Measurements from ENCODE around the gene GNMT. TPM values are rescaled to one million over a fixed set of nuclear protein-coding genes. Genes with fewer than 3 reads are reported as not detected.
A peak's percentile ranks its signal among the peaks of the same experiment; 100 is the strongest.

GNMT gene
- total and polyA plus RNA-seq, 2 experiments from 2014 or later = 0.21 to 1.3 TPM

DNA sequence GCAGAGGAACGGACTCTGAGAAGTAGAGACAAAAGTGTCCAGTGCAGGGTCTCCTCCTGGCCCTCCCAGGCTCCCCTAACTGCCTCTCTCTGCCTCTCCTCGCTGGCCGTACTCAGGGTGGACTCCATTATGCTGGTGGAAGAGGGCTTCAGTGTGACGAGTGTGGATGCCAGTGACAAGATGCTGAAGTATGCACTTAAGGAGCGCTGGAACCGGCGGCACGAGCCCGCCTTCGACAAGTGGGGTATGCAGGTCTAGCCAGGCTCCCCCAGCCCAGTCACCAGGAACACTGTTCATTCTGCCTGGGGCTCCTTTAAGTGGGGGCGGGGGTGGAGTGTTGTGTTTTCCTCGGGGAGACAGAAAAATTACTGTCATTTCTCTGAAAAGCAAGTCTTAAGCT lies 1.5 kb downstream of the GNMT start:
- Histone ChIP-seq H3K36me3 (no peaks in the 10 kb centered on the region), H3K4me3 (no peak overlapping the region), H3K9me3 (ENCODE audit: low read depth) (no peaks in the 10 kb centered on the region), H3K27ac (no peak overlapping the region), H3K27me3 (peaks cover 16% of the 10 kb centered on the region), H3K4me1 (ENCODE audit: low read depth) (peaks cover 4% of the 10 kb centered on the region)
- TF ChIP-seq, protein P1, sequence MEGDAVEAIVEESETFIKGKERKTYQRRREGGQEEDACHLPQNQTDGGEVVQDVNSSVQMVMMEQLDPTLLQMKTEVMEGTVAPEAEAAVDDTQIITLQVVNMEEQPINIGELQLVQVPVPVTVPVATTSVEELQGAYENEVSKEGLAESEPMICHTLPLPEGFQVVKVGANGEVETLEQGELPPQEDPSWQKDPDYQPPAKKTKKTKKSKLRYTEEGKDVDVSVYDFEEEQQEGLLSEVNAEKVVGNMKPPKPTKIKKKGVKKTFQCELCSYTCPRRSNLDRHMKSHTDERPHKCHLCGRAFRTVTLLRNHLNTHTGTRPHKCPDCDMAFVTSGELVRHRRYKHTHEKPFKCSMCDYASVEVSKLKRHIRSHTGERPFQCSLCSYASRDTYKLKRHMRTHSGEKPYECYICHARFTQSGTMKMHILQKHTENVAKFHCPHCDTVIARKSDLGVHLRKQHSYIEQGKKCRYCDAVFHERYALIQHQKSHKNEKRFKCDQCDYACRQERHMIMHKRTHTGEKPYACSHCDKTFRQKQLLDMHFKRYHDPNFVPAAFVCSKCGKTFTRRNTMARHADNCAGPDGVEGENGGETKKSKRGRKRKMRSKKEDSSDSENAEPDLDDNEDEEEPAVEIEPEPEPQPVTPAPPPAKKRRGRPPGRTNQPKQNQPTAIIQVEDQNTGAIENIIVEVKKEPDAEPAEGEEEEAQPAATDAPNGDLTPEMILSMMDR (IDR thresholded peaks at IDR 0.05; ENCODE audit: low read depth, low read length) = no peak
- no peak for DNase-seq (ENCODE audit: low read depth in 1 of 2, low spot score in 1 of 2)

DNA sequence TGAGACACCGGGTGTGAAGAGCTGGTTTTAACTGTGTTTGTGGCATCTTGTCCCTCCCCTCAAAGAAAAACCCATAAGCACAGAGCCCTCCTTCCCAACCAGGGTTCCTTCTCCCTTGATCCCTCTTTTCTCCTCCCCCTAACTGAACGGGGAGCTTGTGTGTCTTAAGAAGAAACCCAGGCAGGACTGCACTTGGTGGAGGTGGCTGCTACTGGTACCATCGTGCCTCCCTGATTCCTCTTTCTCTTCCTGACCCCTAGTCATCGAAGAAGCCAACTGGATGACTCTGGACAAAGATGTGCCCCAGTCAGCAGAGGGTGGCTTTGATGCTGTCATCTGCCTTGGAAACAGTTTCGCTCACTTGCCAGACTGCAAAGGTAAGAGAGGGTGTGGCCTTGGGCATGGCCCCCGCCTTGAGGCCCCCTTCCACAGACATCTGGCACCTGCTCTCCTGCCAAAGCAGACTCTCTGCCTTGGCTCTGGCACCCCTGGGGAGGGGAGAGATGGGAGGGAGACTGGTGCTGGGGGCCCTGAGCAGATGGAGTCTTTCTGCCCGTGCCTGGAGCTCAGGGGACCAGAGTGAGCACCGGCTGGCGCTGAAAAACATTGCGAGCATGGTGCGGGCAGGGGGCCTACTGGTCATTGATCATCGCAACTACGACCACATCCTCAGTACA lies 2.1 kb downstream of the GNMT start:
- Histone ChIP-seq H3K4me3 (no peak overlapping the region), H3K36me3 (no peaks in the 10 kb centered on the region), H3K4me1 (ENCODE audit: low read depth) (peaks cover 4% of the 10 kb centered on the region), H3K9me3 (ENCODE audit: low read depth) (no peaks in the 10 kb centered on the region), H3K27me3 (peaks cover 16% of the 10 kb centered on the region), H3K27ac (no peak overlapping the region)
- DNase-seq (ENCODE audit: low read depth in 1 of 2, low spot score in 1 of 2) = no peak
- TF ChIP-seq, protein P1 (IDR thresholded peaks at IDR 0.05; ENCODE audit: low read depth, low read length) = no peak

DNA sequence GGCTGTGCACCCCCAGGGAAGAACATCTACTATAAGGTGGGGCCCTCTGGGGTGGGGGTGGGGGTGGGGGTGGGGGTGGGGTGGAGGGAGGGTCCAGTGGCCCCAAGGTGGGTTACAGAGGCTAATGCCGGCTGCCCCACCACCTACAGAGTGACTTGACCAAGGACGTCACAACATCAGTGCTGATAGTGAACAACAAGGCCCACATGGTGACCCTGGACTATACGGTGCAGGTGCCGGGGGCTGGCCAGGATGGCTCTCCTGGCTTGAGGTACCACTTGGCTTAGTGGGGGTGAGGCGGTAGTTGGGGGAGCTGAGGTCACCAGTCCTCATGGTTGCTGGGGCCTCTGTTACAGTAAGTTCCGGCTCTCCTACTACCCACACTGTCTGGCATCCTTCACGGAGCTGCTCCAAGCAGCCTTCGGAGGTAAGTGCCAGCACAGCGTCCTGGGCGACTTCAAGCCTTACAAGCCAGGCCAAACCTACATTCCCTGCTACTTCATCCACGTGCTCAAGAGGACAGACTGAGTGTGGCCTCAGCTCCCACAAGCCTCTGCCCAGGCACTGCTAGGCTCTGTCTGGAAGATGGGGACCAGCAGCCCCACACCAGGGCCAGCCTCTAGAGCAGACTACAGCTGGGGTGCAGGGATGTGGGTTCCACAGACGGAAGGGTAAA lies 2.8 kb downstream of the GNMT start:
- Histone ChIP-seq H3K9me3 (ENCODE audit: low read depth) (no peaks in the 10 kb centered on the region), H3K27me3 (peaks cover 16% of the 10 kb centered on the region), H3K4me1 (ENCODE audit: low read depth) (peaks cover 4% of the 10 kb centered on the region), H3K27ac (no peak overlapping the region), H3K36me3 (no peaks in the 10 kb centered on the region), H3K4me3 (no peak overlapping the region)
- TF ChIP-seq, protein P1 (IDR thresholded peaks at IDR 0.05; ENCODE audit: low read depth, low read length) = no peak
- no peak for DNase-seq (ENCODE audit: low read depth in 1 of 2, low spot score in 1 of 2)

DNA sequence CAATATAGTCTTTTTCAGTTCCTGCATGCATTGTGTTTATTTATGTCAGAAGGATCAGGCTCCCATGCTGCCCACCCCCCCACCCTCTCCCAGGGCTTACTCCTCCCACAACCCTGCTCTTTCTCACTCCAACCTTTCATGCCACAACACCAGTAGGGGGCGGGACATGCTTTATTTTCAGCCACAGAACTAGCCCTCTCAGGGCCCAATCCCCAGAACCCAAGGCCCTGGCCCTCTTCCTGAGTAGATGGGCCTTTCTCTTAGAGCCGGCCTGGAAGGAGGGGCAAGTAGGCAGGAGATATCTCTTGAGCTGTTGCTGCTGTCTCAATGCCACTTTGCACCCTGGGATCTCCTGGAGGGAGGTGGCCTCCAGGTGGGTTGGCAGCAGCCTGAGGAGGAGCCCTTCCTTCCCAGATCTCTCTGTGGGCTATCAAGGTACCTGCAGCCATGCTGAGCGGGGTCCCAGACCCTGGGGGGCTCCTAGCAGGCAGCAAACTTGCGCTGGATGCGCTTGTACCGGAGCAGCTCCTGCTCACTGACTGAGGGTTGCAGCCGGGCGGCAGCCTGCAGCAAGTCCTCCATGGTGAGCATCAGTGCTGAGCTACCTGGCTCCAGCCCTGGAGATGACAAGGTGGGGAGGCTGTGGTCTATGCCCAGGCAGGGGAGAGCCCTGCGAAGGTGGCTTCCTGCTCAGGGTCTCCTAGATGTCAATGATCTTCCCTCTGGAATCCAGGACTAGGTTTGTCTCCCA lies 3.5 kb downstream of the GNMT start:
- TF ChIP-seq, protein P1 (IDR thresholded peaks at IDR 0.05; ENCODE audit: low read depth, low read length) = peak; percentile 28
- H3K4me1 ChIP-seq (ENCODE audit: low read depth) = peaks cover 4% of the 10 kb centered on the region
- DNase-seq (ENCODE audit: low read depth in 1 of 2, low spot score in 1 of 2) = peak; percentile 67 to 68
- H3K4me3 ChIP-seq = no peak overlapping the region
- no peaks in the 10 kb centered on the region for H3K9me3 ChIP-seq (ENCODE audit: low read depth)
- peaks cover 2% of the 10 kb centered on the region for H3K36me3 ChIP-seq
- peaks cover 12% of the 10 kb centered on the region for H3K27me3 ChIP-seq
- H3K27ac ChIP-seq = no peak overlapping the region

DNA sequence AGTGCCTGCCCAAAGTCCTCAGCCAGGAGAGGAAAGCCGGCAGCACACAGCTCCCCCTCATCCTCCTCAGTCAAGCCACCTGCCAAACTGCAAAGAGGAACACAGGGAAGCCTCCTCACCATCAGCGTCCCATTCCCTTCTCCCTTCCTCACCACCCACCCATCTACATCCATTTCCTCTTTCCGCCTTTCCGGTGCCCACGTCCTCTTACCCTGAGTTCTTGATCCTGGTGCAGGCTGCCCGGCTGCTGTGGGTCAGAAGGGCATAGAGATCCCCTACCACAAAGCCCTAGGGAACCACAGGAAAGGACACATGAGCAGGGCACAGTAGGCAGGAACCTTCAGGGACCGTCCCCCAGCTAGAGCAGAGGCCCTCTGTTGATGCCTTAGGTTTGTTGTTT lies 6.0 kb downstream of the GNMT start:
- H3K27ac ChIP-seq = no peak overlapping the region
- no peaks in the 10 kb centered on the region for H3K27me3 ChIP-seq
- H3K4me3 ChIP-seq = no peak overlapping the region
- no peaks in the 10 kb centered on the region for H3K9me3 ChIP-seq (ENCODE audit: low read depth)
- H3K4me1 ChIP-seq (ENCODE audit: low read depth) = peaks cover 4% of the 10 kb centered on the region
- TF ChIP-seq, protein P1 (IDR thresholded peaks at IDR 0.05; ENCODE audit: low read depth, low read length) = no peak
- no peak for DNase-seq (ENCODE audit: low read depth in 1 of 2, low spot score in 1 of 2)
- peaks cover 4% of the 10 kb centered on the region for H3K36me3 ChIP-seq

Data from cardiac muscle cell (in vitro differentiated cells and primary cell).